HepG2 (cell line): Measurements from ENCODE around the gene MAP1LC3B. TPM values are rescaled to one million over a fixed set of nuclear protein-coding genes. Genes with fewer than 3 reads are reported as not detected.
A peak's percentile ranks its signal among the peaks of the same experiment; 100 is the strongest.

Experiments used
- ESRRA ChIP-seq: sonication (generic); formaldehyde crosslinking; IDR thresholded peaks from 2 replicates; pipeline ENCODE4 v1.5.1; 2020; ENCODE audit warnings: mild to moderate bottlenecking, low read depth, missing genetic modification reagents
- FOXC1 ChIP-seq: sonication (generic); formaldehyde crosslinking; IDR thresholded peaks from 2 replicates; pipeline ENCODE4 v1.8.0; 2022; ENCODE audit warnings: mild to moderate bottlenecking, missing genetic modification reagents, borderline replicate concordance
- JUNB ChIP-seq: sonication (generic); formaldehyde crosslinking; IDR thresholded peaks from 2 replicates; pipeline ENCODE4 v1.8.0; 2022; ENCODE audit warnings: missing genetic modification reagents, mild to moderate bottlenecking, borderline replicate concordance
- MED1 ChIP-seq: sonication (generic); formaldehyde crosslinking; IDR thresholded peaks from 2 replicates; pipeline ENCODE4 v1.4.0; 2020; ENCODE audit warnings: missing genetic modification reagents
- MYC ChIP-seq: sonication (generic); formaldehyde crosslinking; IDR thresholded peaks from 2 replicates; pipeline ENCODE4 v1.9.0; 2021; ENCODE audit warnings: missing genetic modification reagents, borderline replicate concordance
- ZFYVE20 ChIP-seq: sonication (generic); formaldehyde crosslinking; IDR thresholded peaks from 2 replicates; pipeline ENCODE4 v1.8.0; 2023; ENCODE audit warnings: low read depth, mild to moderate bottlenecking, moderate library complexity, missing genetic modification reagents, borderline replicate concordance
- ZNF251 ChIP-seq: sonication (generic); formaldehyde crosslinking; IDR thresholded peaks from 2 replicates; pipeline ENCODE4 v1.9.0; 2021; ENCODE audit warnings: mild to moderate bottlenecking, missing genetic modification reagents
- ZNF567 ChIP-seq: sonication (generic); formaldehyde crosslinking; IDR thresholded peaks from 2 replicates; pipeline ENCODE4 v1.8.1; 2023; ENCODE audit warnings: mild to moderate bottlenecking, missing genetic modification reagents, borderline replicate concordance
- ZNF660 ChIP-seq: sonication (generic); formaldehyde crosslinking; IDR thresholded peaks from 2 replicates; pipeline ENCODE4 v1.5.1; 2020; ENCODE audit warnings: mild to moderate bottlenecking, low read depth, missing genetic modification reagents, borderline replicate concordance
- polyA plus RNA-seq, 8 experiments: library from polyadenylated mRNA; depleted of rRNA in 3 of 8; stranded (reverse) in 7 of 8; unstranded in 1 of 8; fragments of >200 nt; fragmentation: Illumina TruSeq in 4 of 8; extraction: Trizol in 4 of 8; gene quantifications; 2 replicates each; pipeline versions ENCODE4 v1.2.1 to v1.2.3, GENCODE V29; 2011 to 2016; ENCODE audit warnings: low read depth in 4 of 8, missing spikeins in 1 of 8, mixed read lengths in 1 of 8; ENCODE audit not compliant: insufficient read depth in 1 of 8
- total RNA-seq, 5 experiments: library from RNA; depleted of rRNA; stranded (reverse); fragments of >200 nt; fragmentation: Illumina TruSeq; extraction: Trizol; gene quantifications; 2 replicates each; pipeline ENCODE4 v1.2.3, GENCODE V29; 2016; ENCODE audit warnings: low read depth in 1 of 5
- TF ChIP-seq, protein P1 (sequence below): sonication (generic); formaldehyde crosslinking; IDR thresholded peaks from 2 replicates; pipeline ENCODE4 v1.5.1; 2020; ENCODE audit warnings: mild to moderate bottlenecking, missing genetic modification reagents
- TF ChIP-seq, protein P2 (sequence below): sonication (generic); formaldehyde crosslinking; IDR thresholded peaks from 2 replicates; pipeline ENCODE4 v1.4.0; 2020; ENCODE audit warnings: mild to moderate bottlenecking, missing genetic modification reagents
- TF ChIP-seq, protein P3 (sequence below): sonication (generic); formaldehyde crosslinking; IDR thresholded peaks from 2 replicates; pipeline ENCODE4 v1.4.0; 2020; ENCODE audit warnings: missing genetic modification reagents, borderline replicate concordance

MAP1LC3B gene
- total and polyA plus RNA-seq, 2 of the 13 experiments (the other 11 are each of a cell fraction or from before 2014, with no cell fraction given): 15.7 to 37.4 TPM

- TF ChIP-seq, protein P1, sequence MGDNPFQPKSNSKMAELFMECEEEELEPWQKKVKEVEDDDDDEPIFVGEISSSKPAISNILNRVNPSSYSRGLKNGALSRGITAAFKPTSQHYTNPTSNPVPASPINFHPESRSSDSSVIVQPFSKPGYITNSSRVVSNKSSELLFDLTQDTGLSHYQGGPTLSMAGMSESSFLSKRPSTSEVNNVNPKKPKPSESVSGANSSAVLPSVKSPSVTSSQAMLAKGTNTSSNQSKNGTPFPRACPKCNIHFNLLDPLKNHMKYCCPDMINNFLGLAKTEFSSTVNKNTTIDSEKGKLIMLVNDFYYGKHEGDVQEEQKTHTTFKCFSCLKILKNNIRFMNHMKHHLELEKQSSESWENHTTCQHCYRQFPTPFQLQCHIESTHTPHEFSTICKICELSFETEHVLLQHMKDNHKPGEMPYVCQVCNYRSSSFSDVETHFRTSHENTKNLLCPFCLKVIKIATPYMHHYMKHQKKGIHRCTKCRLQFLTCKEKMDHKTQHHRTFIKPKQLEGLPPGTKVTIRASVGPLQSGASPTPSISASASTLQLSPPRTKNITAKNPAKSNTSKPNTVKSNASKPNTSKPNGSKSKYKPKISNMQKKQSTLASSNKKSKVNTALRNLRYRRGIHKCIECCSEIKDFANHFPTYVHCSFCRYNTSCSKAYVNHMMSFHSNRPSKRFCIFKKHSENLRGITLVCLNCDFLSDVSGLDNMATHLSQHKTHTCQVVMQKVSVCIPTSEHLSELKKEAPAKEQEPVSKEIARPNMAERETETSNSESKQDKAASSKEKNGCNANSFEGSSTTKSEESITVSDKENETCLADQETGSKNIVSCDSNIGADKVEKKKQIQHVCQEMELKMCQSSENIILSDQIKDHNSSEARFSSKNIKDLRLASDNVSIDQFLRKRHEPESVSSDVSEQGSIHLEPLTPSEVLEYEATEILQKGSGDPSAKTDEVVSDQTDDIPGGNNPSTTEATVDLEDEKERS (CRISPR knock-in tag): no peak; the same call in 1 of the 2 replicates
- TF ChIP-seq ZNF660 (CRISPR knock-in tag) (no peak), MED1 (CRISPR knock-in tag) (peak; percentile 96), ESRRA (CRISPR knock-in tag) (peak; percentile 79), ZNF567 (no peak), MYC (CRISPR knock-in tag) (peak; percentile 63; the same call in 1 of the 2 replicates), FOXC1 (CRISPR knock-in tag) (0 out of 2 replicates have a peak, but pooled peaks have one; percentile 55), ZFYVE20 (CRISPR knock-in tag) (no peak), JUNB (0 out of 2 replicates have a peak, but pooled peaks have one; percentile 25), ZNF251 (no peak)
- TF ChIP-seq, protein P2, sequence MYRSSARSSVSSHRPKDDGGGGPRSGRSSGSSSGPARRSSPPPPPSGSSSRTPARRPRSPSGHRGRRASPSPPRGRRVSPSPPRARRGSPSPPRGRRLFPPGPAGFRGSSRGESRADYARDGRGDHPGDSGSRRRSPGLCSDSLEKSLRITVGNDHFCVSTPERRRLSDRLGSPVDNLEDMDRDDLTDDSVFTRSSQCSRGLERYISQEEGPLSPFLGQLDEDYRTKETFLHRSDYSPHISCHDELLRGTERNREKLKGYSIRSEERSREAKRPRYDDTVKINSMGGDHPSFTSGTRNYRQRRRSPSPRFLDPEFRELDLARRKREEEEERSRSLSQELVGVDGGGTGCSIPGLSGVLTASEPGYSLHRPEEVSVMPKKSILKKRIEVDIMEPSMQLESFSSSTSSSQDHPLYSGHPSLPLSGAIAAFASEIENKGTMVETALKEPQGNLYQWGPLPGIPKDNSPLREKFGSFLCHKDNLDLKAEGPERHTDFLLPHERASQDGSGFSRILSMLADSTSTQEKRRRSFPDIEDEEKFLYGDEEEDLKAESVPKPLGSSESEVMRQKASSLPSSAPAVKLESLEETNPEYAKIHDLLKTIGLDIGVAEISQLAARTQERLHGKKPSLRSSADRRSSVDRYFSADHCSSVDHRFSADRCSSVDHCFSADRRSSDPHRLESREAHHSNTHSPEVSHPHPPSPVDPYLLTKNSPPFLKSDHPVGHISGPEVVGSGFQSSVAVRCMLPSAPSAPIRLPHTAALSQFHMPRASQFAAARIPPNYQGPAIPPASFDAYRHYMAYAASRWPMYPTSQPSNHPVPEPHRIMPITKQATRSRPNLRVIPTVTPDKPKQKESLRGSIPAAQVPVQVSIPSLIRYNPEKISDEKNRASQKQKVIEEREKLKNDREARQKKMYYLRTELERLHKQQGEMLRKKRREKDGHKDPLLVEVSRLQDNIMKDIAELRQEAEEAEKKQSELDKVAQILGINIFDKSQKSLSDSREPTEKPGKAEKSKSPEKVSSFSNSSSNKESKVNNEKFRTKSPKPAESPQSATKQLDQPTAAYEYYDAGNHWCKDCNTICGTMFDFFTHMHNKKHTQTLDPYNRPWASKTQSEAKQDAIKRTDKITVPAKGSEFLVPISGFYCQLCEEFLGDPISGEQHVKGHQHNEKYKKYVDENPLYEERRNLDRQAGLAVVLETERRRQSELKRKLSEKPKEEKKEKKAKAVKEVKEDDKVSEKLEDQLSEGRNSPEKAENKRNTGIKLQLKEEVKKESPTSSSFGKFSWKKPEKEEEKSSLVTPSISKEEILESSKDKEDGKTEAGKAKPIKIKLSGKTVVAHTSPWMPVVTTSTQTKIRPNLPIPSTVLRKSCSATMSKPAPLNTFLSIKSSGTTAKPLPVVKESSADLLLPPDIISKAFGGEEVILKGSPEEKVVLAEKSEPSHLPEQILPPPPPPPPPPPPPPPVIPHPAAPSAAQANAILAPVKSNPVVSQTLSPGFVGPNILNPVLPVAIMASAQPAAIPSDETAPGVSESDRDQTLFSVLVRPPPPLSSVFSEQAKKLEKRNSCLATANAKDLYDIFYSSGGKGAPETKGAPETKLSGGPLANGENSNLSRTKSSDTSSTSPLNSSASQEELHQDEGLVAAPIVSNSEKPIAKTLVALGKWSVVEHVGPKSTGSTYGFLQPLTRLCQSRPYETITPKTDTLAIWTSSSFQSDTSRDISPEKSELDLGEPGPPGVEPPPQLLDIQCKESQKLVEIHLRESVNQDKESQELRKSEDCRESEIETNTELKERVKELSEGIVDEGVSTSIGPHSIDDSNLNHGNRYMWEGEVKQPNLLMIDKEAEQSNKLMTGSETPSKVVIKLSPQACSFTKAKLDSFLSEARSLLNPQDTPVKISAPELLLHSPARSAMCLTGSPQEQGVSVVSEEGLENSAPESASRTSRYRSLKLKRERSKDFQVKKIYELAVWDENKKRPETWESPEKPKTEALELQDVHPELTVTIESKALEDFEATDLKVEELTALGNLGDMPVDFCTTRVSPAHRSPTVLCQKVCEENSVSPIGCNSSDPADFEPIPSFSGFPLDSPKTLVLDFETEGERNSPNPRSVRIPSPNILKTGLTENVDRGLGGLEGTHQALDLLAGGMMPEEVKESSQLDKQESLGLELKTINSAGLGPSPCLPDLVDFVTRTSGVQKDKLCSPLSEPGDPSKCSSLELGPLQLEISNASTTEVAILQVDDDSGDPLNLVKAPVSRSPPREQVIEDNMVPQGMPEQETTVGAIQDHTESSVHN (CRISPR knock-in tag): no peak
- TF ChIP-seq, protein P3, sequence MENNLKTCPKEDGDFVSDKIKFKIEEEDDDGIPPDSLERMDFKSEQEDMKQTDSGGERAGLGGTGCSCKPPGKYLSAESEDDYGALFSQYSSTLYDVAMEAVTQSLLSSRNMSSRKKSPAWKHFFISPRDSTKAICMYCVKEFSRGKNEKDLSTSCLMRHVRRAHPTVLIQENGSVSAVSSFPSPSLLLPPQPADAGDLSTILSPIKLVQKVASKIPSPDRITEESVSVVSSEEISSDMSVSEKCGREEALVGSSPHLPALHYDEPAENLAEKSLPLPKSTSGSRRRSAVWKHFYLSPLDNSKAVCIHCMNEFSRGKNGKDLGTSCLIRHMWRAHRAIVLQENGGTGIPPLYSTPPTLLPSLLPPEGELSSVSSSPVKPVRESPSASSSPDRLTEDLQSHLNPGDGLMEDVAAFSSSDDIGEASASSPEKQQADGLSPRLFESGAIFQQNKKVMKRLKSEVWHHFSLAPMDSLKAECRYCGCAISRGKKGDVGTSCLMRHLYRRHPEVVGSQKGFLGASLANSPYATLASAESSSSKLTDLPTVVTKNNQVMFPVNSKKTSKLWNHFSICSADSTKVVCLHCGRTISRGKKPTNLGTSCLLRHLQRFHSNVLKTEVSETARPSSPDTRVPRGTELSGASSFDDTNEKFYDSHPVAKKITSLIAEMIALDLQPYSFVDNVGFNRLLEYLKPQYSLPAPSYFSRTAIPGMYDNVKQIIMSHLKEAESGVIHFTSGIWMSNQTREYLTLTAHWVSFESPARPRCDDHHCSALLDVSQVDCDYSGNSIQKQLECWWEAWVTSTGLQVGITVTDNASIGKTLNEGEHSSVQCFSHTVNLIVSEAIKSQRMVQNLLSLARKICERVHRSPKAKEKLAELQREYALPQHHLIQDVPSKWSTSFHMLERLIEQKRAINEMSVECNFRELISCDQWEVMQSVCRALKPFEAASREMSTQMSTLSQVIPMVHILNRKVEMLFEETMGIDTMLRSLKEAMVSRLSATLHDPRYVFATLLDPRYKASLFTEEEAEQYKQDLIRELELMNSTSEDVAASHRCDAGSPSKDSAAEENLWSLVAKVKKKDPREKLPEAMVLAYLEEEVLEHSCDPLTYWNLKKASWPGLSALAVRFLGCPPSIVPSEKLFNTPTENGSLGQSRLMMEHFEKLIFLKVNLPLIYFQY (CRISPR knock-in tag): peak; percentile 73; the same call in 1 of the 2 replicates
These were observed 9.9 kb upstream of the MAP1LC3B start (continued) for GRCh38 chr16:87382023-87382785.
